ENCODE measurements around the gene SF3B1. TPM values are rescaled to one million over a fixed set of nuclear protein-coding genes. Genes with fewer than 3 reads are reported as not detected.

SF3B1 gene
- total and polyA plus RNA-seq, 2 of the 13 experiments (the other 11 are each of a cell fraction or from before 2014, with no cell fraction given), result 387 to 750 TPM

DNA sequence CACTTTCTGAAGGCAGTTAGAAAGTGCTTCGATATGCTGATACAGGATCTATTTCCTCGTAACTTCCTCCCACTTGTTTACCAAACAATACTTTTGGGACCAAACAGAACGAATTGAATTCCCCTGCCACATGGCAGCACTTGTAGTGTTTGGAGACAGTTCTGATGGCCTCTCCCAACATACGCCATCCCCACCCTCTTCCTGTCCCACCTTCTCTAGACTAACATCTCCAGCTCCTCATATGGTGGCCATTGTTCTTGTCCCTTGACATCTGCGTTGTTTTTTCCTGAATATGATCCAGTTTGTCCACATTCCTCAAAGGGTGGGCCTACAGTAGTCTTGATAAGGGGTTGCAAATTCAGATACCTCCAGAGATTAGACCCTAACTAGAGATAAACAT is 70.8 kb downstream of the SF3B1 start:
- Histone ChIP-seq H2AFZ (ENCODE audit: low read length) (no peak overlapping the region), H3K27me3 (ENCODE audit: control insufficient read depth in 1 of 2, insufficient read depth in 2 of 2, low read length in 2 of 2) (0 out of 5 replicates have a peak, but pooled peaks cover 0 to 3% of the 10 kb centered on the region in 2 experiments), H4K20me1 (ENCODE audit: insufficient read depth, low read length) (no peaks in the 10 kb centered on the region), H3K4me1 (ENCODE audit: insufficient read depth, low read length) (no peaks in the 10 kb centered on the region), H3K4me3 (replicated peaks in 1 of 3; ENCODE audit: insufficient read depth in 1 of 3, low read depth in 2 of 3, low read length in 3 of 3) (no peak overlapping the region), H3K79me2 (ENCODE audit: insufficient read depth, low read length) (no peaks in the 10 kb centered on the region), H3K36me3 (replicated peaks in 1 of 2; ENCODE audit: control insufficient read depth in 1 of 2, insufficient read depth in 2 of 2, low read length in 2 of 2) (no peaks in the 10 kb centered on the region), H3K4me2 (ENCODE audit: low read depth, low read length) (no peak overlapping the region), H3K27ac (ENCODE audit: extremely low read length, insufficient read depth, low read length) (no peak overlapping the region), H3K9me3 (ENCODE audit: low read length) (no peaks in the 10 kb centered on the region), H3K9ac (ENCODE audit: insufficient read depth, low read depth, low read length) (no peak overlapping the region)
- ATAC-seq, result no peak
- DNase-seq (ENCODE audit: low spot score), result no peak
- WGBS (ENCODE audit: low lambda C conversion rate), result 40% methylated on average over 5 of the region's 5 CpGs
- BruUV-seq (replicated peaks), result no TSS peak
- POLR2A ChIA-PET, result no interaction called here
- CTCF ChIA-PET (ENCODE audit: low intra/inter-chr PET ratio, low total read pairs), result no interaction called here
- no peak for FAIRE-seq
- in situ Hi-C loops (cut with HindIII; ENCODE audit: extremely low pct_ligation_motif_present, low pct_unique_long_range_greater_than_20kb) (loop anchor here (10.0 kb wide), 1 partner anchor 249 kb away; no protein-coding TSS in a partner anchor), intact Hi-C loops (cut with micrococcal nuclease; ENCODE audit: unreplicated experiment) (no loop called here)
- TF ChIP-seq ATF2 (CRISPR knock-in tag; IDR thresholded peaks at IDR 0.05) (no peak), ZNF253 (CRISPR knock-in tag; IDR thresholded peaks at IDR 0.05; ENCODE audit: borderline replicate concordance) (no peak), RNF2 (conservative IDR thresholded peaks at IDR 0.05; ENCODE audit: low read depth) (no peak), ZNF713 (CRISPR knock-in tag; IDR thresholded peaks at IDR 0.05) (no peak), EP300 (IDR thresholded peaks at IDR 0.05; ENCODE audit: low read depth in 2 of 2, low read length in 2 of 2) (no peak), EP300 (CRISPR knock-in tag; IDR thresholded peaks at IDR 0.05; ENCODE audit: borderline replicate concordance) (no peak), ZNF572 (CRISPR knock-in tag; IDR thresholded peaks at IDR 0.05) (no peak), ZNF260 (CRISPR knock-in tag; IDR thresholded peaks at IDR 0.05; ENCODE audit: borderline replicate concordance, low read depth) (no peak), E2F5 (CRISPR knock-in tag; conservative IDR thresholded peaks at IDR 0.05) (no peak), HNF4A (CRISPR knock-in tag; IDR thresholded peaks at IDR 0.05) (no peak), CHD4 (IDR thresholded peaks at IDR 0.05; ENCODE audit: borderline replicate concordance, low read length) (no peak), ZNF264 (CRISPR knock-in tag; IDR thresholded peaks at IDR 0.05) (no peak), ZNF432 (CRISPR knock-in tag; IDR thresholded peaks at IDR 0.05; ENCODE audit: borderline replicate concordance) (no peak)
- TF ChIP-seq, protein P1, sequence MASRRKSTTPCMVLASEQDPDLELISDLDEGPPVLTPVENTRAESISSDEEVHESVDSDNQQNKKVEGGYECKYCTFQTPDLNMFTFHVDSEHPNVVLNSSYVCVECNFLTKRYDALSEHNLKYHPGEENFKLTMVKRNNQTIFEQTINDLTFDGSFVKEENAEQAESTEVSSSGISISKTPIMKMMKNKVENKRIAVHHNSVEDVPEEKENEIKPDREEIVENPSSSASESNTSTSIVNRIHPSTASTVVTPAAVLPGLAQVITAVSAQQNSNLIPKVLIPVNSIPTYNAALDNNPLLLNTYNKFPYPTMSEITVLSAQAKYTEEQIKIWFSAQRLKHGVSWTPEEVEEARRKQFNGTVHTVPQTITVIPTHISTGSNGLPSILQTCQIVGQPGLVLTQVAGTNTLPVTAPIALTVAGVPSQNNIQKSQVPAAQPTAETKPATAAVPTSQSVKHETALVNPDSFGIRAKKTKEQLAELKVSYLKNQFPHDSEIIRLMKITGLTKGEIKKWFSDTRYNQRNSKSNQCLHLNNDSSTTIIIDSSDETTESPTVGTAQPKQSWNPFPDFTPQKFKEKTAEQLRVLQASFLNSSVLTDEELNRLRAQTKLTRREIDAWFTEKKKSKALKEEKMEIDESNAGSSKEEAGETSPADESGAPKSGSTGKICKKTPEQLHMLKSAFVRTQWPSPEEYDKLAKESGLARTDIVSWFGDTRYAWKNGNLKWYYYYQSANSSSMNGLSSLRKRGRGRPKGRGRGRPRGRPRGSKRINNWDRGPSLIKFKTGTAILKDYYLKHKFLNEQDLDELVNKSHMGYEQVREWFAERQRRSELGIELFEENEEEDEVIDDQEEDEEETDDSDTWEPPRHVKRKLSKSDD (CRISPR knock-in tag; IDR thresholded peaks at IDR 0.05; ENCODE audit: low read depth), result no peak
- TF ChIP-seq, protein P2, sequence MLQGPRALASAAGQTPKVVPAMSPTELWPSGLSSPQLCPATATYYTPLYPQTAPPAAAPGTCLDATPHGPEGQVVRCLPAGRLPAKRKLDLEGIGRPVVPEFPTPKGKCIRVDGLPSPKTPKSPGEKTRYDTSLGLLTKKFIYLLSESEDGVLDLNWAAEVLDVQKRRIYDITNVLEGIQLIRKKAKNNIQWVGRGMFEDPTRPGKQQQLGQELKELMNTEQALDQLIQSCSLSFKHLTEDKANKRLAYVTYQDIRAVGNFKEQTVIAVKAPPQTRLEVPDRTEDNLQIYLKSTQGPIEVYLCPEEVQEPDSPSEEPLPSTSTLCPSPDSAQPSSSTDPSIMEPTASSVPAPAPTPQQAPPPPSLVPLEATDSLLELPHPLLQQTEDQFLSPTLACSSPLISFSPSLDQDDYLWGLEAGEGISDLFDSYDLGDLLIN (CRISPR knock-in tag; IDR thresholded peaks at IDR 0.05; ENCODE audit: borderline replicate concordance), result no peak
- TF ChIP-seq, protein P3, sequence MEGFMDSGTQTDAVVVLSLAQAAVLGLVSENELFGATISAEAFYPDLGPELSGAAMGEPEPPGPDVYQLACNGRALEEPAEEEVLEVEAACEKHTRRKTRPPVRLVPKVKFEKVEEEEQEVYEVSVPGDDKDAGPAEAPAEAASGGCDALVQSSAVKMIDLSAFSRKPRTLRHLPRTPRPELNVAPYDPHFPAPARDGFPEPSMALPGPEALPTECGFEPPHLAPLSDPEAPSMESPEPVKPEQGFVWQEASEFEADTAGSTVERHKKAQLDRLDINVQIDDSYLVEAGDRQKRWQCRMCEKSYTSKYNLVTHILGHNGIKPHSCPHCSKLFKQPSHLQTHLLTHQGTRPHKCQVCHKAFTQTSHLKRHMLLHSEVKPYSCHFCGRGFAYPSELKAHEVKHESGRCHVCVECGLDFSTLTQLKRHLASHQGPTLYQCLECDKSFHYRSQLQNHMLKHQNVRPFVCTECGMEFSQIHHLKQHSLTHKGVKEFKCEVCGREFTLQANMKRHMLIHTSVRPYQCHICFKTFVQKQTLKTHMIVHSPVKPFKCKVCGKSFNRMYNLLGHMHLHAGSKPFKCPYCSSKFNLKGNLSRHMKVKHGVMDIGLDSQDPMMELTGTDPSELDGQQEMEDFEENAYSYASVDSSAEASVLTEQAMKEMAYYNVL (CRISPR knock-in tag; IDR thresholded peaks at IDR 0.05; ENCODE audit: borderline replicate concordance), result no peak
